ENCODE results near the gene SUPT3H. TPM values are rescaled to one million over a fixed set of nuclear protein-coding genes. Genes with fewer than 3 reads are reported as not detected.

SUPT3H gene
- total and polyA plus RNA-seq, 2 of the 8 experiments (the other 6 are each of a cell fraction or from before 2014, with no cell fraction given) = 18.8 to 23.0 TPM

DNA sequence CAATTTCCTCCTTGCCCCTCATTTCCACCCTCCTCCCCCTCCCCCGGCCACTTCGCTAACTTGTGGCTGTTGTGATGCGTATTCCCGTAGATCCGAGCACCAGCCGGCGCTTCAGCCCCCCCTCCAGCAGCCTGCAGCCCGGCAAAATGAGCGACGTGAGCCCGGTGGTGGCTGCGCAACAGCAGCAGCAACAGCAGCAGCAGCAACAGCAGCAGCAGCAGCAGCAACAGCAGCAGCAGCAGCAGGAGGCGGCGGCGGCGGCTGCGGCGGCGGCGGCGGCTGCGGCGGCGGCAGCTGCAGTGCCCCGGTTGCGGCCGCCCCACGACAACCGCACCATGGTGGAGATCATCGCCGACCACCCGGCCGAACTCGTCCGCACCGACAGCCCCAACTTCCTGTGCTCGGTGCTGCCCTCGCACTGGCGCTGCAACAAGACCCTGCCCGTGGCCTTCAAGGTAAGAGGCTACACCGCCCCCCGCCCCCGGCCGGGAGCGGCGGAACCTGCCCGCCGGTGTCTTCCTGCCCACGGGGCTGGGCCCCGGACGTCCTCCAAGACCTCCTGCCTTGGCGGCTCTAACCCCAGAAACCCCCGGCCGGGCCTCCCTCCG lies 44.9 kb upstream of the SUPT3H start (continued):
- no peak for TF ChIP-seq BACH1 (IDR thresholded peaks at IDR 0.05; ENCODE audit: low read length)
- TF ChIP-seq SP2 (IDR thresholded peaks at IDR 0.05; ENCODE audit: low read length) = no peak
- TF ChIP-seq HDAC6 (IDR thresholded peaks at IDR 0.05; ENCODE audit: low read depth, low read length) = no peak
- TF ChIP-seq GTF2F1 (IDR thresholded peaks at IDR 0.05; ENCODE audit: borderline replicate concordance, low read depth, low read length) = no peak
